GM12801 (cell line): ENCODE measurements around the gene STXBP5.

Source experiments
- TF ChIP-seq, protein P1 (sequence below): IDR thresholded peaks from one replicate; pipeline ENCODE4 v1.5.1; 2011; ENCODE audit warnings: control low read depth; ENCODE audit not compliant: insufficient read length; ENCODE audit errors: extremely low read depth

STXBP5 gene

DNA sequence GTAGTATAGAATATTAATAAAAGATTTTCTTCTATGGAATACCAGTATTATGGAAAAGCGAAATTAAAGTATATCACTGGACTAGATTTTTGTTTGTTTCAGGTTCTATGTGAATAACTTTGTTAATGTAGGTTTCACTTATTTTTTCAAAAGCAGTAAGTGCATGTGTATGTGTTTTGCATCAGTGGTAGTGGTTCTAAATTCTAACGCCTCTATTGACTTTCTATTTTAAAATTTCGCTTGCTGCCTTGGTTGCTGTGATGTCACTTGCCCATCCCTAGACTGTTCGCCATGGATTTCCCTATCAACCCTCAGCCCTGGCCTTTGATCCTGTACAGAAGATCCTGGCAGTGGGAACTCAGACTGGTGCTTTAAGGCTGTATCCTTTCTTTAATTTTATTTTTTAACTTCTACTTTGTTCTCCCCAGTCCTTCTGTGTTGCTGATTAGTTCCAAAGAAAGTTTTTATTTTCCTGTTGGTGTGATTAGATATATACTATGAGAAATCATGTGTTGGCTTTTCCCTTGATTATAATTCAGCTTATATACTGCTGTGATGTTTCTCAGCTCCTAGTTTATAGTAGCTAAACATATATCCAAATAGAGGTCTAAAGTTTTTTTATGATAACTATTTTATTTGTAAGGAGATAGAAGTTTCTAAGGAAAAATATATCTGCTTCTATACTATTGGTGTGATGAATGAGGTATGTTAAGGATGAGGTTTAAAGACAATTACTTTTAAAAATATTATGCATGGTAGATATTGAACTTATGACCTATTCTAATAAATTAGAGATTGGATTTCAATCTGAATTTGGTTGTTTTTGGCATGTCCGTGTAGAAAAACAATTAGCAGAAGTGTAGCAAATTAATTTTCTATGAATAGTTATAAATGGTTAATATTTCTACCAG lies 1.7 kb downstream of the STXBP5 start:
- TF ChIP-seq, protein P1, sequence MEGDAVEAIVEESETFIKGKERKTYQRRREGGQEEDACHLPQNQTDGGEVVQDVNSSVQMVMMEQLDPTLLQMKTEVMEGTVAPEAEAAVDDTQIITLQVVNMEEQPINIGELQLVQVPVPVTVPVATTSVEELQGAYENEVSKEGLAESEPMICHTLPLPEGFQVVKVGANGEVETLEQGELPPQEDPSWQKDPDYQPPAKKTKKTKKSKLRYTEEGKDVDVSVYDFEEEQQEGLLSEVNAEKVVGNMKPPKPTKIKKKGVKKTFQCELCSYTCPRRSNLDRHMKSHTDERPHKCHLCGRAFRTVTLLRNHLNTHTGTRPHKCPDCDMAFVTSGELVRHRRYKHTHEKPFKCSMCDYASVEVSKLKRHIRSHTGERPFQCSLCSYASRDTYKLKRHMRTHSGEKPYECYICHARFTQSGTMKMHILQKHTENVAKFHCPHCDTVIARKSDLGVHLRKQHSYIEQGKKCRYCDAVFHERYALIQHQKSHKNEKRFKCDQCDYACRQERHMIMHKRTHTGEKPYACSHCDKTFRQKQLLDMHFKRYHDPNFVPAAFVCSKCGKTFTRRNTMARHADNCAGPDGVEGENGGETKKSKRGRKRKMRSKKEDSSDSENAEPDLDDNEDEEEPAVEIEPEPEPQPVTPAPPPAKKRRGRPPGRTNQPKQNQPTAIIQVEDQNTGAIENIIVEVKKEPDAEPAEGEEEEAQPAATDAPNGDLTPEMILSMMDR: no peak

DNA sequence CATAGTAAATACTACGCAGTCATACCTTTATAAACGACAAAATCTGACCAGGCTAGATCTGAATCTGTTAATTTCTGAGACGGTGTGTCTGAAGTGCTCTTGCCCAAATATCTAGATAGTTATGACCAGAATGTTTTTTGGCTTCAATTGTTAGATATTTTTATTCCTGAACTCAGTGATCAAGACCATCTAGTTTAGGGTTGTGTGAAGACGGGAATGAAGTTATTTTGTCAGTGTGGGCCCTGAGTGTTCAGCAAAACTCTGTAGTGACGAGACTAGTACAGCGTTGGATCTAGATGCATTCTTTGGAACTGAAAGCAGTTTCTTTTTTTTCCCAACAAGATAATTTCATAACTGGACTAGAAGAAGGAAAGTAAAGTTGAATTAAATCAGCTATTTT lies 3.1 kb downstream of the STXBP5 start:
- TF ChIP-seq, protein P1: no peak

DNA sequence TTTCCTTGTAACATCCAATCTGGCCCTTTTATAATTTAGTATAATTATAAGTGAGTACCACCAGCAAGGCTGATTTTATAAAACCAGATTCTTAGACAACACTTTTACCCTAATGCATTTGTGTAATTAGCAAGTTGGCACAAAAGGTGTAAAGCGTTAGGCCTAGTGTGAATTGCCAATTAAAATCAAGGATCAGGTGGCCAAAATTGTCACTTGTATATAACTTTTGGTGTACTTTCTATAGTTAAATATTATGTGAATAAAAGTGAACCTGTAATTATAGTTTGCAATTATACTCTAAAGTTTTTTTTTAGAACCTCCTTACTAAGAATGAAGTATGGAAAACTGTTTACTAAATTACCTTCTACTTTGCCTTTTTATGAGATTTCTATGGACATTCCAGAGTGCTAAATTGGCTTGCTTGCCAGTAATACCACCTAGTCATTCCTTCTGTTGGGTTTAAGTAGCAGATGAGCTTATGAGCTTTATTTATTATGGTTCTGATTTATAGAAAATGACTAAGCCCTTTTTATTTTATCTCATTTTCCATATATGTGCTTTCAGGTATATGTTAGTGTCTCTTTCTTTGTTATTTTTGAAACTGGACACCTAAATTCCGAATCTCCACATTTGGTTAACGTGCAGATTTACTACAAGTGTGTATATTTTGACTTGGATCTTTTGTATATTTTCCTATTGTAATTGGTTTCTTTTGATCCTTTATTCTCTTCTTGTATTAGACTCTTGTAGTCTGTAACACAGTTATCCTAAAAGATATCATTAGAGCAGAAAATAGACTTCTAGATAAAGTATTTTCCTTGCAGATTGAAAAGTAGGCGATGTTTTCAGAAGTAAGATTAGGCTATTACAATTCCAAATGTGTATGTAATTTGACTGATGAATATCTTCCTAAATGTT lies 3.9 kb downstream of the STXBP5 start:
- TF ChIP-seq, protein P1: no peak

DNA sequence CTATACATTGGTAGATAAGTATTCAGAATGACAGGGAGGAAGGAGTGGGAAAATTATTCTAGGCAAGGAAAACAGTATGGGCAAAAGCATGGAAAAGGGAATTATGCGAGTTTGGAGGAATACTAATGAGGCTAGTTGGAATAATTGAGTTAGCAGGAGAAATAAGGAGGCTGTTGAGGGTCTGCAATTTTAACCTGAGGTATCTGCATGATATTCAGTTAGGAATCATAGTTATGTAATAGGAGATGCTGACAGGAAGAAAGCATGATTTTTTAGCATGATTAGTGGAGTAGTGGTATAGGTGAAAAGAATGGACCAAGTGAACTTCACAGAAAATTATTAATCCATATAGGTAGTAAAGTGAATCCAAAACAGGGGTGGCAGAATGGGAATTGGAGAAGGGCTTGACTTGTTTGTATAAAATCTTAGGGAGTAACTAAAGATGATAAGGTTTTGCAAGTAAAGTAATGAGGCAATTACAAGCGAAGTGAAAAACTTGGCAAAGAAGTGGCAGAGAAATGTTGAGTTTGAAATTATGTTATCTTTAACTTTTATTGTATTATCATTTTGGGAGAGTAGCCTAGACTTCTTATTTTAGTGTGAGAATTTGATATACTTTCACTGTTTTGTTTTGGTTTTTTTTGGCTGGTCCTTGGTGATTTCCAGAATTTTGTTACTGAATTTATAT lies 5.7 kb downstream of the STXBP5 start:
- TF ChIP-seq, protein P1: no peak

DNA sequence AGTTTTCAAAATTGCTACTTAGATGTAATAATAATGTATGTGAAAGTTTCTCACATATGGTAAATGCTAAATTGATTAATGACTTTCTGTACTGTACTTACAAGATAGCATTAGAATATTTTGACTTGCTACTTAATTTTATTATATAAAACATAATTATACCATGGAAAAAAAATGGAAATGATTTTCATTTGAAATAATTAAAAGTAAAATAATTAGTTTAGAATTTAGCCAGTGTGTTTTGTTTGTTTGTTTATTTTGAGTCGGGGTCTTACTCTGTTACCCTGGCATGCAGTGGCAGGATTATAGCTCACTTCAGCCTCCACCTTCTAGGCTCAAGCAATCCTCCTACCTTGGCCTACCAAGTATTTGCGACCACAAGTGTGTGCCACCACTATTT lies 7.1 kb downstream of the STXBP5 start:
- TF ChIP-seq, protein P1: no peak

DNA sequence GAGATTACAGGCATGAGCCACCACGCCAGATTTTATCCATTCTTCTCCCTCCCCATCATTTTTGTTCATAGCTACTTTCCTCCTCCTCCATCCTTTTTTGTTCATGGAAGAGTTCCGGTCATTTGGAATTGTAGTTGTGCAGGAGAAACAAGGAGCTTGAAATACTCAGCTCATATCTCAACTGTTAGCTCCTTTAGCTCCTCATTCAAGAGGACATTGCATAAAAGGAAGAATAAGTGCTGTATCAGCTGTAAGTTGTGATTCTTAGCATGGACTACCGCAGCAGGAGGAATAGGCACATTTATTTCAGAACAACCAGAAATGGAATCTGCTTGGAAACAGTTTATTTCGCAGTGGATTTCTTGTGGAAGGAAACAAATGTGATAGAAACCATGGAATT lies 7.6 kb downstream of the STXBP5 start:
- TF ChIP-seq, protein P1: no peak

DNA sequence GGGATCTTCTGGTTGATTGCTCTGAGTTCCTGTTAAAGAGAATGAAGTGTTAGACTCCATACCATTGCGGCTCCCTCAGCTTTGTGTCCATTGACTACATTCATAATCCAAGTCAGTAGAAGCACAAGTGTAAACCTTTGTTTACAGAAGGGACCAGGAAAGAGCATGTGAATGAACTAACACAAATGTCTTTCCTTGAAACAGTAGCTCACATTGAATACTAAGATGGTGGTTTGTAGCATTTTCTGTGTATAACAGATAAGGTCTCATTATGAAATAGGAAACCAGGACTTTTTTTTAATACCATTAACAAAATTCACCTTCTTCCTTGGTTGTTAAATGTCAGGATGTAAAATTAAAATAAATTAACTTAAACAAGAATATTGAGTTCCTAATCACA lies 8.4 kb downstream of the STXBP5 start:
- TF ChIP-seq, protein P1: no peak
